Progenitor cell of endocrine pancreas (in vitro differentiated cells): ENCODE measurements around the gene CYSRT1. TPM values are rescaled to one million over a fixed set of nuclear protein-coding genes. Genes with fewer than 3 reads are reported as not detected.

Source experiments
- DNase-seq: peaks from one replicate; pipeline ENCODE4 v3.0.0; 2021; ENCODE audit warnings: low spot score; ENCODE audit not compliant: unreplicated experiment
- H3K27ac Mint-ChIP-seq: 2 replicates; pipeline ENCODE4 v1.8.0; 2021; ENCODE audit warnings: mild to moderate bottlenecking, moderate library complexity, mixed read lengths
- H3K27me3 Mint-ChIP-seq: 2 replicates; pipeline ENCODE4 v1.8.0; 2021; ENCODE audit warnings: mixed read lengths
- H3K36me3 Mint-ChIP-seq: 2 replicates; pipeline ENCODE4 v1.8.0; 2022; ENCODE audit warnings: mixed read lengths; ENCODE audit not compliant: insufficient read depth
- H3K4me1 Mint-ChIP-seq: 2 replicates; pipeline ENCODE4 v1.8.0; 2021; ENCODE audit warnings: low read depth, mixed read lengths
- H3K4me3 Mint-ChIP-seq: 2 replicates; pipeline ENCODE4 v1.8.0; 2021; ENCODE audit warnings: low read depth, mild to moderate bottlenecking, moderate library complexity, mixed read lengths
- H3K9me3 Mint-ChIP-seq: 2 replicates; pipeline ENCODE4 v1.8.0; 2021; ENCODE audit warnings: low read depth, mixed read lengths
- total RNA-seq: library from RNA; stranded (reverse); gene quantifications from 2 replicates; pipeline ENCODE4 v1.2.1, GENCODE V29; 2021
- TF ChIP-seq, protein P1 (sequence below): fragments of 200-600 bp; sonication (generic); IDR thresholded peaks from one replicate; pipeline ENCODE4 v1.5.0; 2021; ENCODE audit warnings: antibody characterized with exemption, mild to moderate bottlenecking; ENCODE audit not compliant: unreplicated experiment

The CYSRT1 gene
- total RNA-seq, 1 donor from 2014 or later: 2.7 TPM

DNA sequence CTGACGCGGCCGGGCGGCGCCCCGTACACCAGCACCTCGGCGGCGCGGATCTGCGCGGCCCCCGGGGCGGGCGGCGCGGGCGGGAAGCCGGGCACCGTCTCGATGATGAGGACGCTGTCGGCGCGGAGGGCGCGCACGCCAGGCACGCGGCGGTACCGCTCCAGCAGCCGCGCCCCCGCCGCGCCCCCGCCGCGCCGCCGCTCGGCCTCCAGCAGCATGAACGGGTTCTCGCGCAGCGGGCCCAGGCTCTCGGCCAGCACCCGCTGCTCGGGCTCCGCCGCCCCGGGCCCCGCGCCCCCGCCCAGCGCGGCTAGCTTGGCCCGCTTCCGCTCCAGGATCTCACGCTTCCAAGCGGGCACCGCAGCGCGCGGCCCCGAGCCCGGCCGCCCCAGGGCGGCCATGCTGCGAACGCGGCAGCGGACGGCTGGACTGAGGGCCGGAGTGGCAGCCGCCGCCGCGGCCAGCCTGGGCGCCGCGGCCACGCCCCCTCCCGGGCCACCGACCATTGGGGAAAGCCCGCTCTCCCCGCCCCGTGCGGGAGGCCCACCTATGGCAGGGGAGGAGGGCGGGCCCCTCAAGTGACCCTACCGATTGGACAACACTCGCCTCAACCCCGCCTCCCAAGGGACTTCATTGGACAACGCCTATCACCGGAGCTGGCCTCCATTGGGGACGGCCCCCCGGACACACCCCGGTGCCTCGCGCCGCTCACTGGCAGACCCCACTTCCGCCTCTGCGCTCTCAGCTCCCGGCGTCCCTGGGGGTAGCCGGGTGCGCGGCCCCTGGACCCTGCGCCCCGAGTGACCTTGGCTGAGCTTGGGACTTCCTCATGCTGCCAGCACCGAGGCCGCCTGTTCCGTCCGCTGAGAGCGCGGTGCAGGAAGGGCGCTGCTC is 24.4 kb upstream of the CYSRT1 start, which contains the start of gene TPRN:
Gene TPRN, minus strand, starts transcription at position 431 of the 894 bp plus-strand sequence. Its CDS starts 30 bp downstream, at position 401.
- DNase-seq: peak; percentile 98
- Mint-ChIP-seq H3K9me3 (no peaks in the 10 kb centered on the region), H3K27me3 (no peaks in the 10 kb centered on the region), H3K4me1 (peaks cover 26% of the 10 kb centered on the region), H3K4me3 (peak within 1 kb of the TSS; percentile 82), H3K36me3 (no peaks in the 10 kb centered on the region), H3K27ac (peak within 1 kb of the TSS; percentile 85)
- TF ChIP-seq, protein P1, sequence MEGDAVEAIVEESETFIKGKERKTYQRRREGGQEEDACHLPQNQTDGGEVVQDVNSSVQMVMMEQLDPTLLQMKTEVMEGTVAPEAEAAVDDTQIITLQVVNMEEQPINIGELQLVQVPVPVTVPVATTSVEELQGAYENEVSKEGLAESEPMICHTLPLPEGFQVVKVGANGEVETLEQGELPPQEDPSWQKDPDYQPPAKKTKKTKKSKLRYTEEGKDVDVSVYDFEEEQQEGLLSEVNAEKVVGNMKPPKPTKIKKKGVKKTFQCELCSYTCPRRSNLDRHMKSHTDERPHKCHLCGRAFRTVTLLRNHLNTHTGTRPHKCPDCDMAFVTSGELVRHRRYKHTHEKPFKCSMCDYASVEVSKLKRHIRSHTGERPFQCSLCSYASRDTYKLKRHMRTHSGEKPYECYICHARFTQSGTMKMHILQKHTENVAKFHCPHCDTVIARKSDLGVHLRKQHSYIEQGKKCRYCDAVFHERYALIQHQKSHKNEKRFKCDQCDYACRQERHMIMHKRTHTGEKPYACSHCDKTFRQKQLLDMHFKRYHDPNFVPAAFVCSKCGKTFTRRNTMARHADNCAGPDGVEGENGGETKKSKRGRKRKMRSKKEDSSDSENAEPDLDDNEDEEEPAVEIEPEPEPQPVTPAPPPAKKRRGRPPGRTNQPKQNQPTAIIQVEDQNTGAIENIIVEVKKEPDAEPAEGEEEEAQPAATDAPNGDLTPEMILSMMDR: no peak

DNA sequence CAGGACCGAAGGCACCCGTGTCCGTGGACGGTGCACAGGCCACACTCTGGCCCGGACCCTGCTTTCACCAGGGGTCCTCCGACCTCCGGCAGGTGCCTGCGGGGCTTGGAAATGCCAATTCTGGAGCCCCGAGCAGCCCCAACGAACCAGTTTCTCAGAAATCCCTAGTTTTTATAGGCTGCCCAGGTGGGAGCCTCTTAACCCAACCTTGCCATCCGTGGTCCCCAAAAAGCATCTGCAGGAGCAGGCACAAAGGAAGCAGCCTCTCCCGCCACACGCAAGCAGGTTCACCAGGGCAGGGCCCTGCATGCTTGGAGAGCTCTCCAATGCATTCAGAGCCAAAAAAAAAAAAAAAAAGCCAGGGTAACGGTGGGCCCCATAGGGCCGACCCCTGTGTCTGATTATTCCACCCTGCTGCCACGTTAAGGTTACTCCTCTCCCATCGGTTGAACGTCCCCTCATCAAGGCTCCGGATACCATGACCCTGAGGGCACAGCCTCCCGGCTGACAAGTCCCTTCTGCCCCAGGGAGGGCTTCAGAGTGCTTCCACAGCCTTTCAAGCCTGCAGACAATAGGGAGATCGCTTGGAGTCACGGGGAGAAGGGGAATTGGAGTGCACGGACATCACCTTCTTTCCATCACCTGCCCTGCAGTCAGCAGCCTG is 23.6 kb upstream of the CYSRT1 start:
- Mint-ChIP-seq H3K36me3 (no peaks in the 10 kb centered on the region), H3K27me3 (no peaks in the 10 kb centered on the region), H3K9me3 (no peaks in the 10 kb centered on the region), H3K4me1 (peaks cover 31% of the 10 kb centered on the region), H3K4me3 (peak overlapping the region; percentile 77), H3K27ac (peak overlapping the region; percentile 85)
- DNase-seq: no peak
- TF ChIP-seq, protein P1: no peak

DNA sequence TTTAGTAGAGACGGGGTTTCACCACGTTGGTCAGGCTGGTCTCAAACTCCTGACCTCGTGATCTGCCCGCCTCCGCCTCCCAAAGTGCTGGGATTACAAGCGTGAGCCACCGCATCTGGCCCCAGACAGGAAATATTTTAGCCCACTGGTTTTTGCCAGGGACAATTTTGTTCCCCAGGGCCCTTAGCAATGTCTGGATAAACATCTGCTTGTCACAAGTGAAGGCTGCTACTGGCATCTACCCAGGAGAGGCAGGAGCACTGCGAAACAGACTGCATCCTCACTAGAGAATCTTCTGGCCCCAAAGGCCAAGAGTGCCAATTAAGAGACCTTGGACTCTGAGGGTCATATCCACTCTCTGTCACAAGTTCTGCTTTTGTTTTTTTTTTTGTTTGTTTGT is 22.0 kb upstream of the CYSRT1 start:
- TF ChIP-seq, protein P1: no peak
- Mint-ChIP-seq H3K9me3 (no peaks in the 10 kb centered on the region), H3K4me3 (peak overlapping the region; percentile 24), H3K36me3 (peaks cover 3% of the 10 kb centered on the region), H3K27ac (peak overlapping the region; percentile 90), H3K4me1 (peaks cover 34% of the 10 kb centered on the region), H3K27me3 (no peaks in the 10 kb centered on the region)
- no peak for DNase-seq

DNA sequence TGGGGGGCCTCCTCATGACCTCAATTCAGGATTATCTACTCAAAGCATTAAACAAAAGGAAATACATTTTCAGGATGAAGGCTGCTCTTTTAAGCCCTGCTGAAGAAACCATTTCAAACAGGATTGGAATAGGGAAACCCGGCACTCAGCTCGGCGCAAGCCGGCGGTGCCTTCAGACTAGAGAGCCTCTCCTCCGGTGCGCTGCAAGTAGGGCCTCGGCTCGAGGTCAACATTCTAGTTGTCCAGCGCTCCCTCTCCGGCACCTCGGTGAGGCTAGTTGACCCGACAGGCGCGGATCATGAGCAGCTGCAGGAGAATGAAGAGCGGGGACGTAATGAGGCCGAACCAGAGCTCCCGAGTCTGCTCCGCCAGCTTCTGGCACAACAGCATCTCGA is 20.2 kb upstream of the CYSRT1 start:
- H3K27me3 Mint-ChIP-seq: no peaks in the 10 kb centered on the region
- DNase-seq: no peak
- H3K27ac Mint-ChIP-seq: peak overlapping the region; percentile 93
- TF ChIP-seq, protein P1: no peak
- no peaks in the 10 kb centered on the region for H3K9me3 Mint-ChIP-seq
- peaks cover 3% of the 10 kb centered on the region for H3K36me3 Mint-ChIP-seq
- peaks cover 25% of the 10 kb centered on the region for H3K4me1 Mint-ChIP-seq
- peak overlapping the region; percentile 93 for H3K4me3 Mint-ChIP-seq
